Astrocyte (in vitro differentiated cells and primary cell): ENCODE measurements around the gene SLC27A2. TPM values are rescaled to one million over a fixed set of nuclear protein-coding genes. Genes with fewer than 3 reads are reported as not detected.

Source experiments
- DNase-seq: peaks from one replicate; pipeline ENCODE4 v3.0.0-alpha.2; 2010; ENCODE audit warnings: low read depth
- FAIRE-seq: peaks from 2 replicates; lab custom pipeline; 2011; peaks lifted over from hg19 to GRCh38; lab: Jason Lieb, UNC
- H2AFZ ChIP-seq: 2 replicates; pipeline ENCODE4 v1.6.0; 2012; ENCODE audit warnings: low read depth, low read length, inconsistent platforms
- H3K27ac ChIP-seq: 2 replicates; pipeline ENCODE4 v1.5.1; 2011; ENCODE audit warnings: low read depth, low read length, inconsistent platforms
- H3K27me3 ChIP-seq: 2 replicates; pipeline ENCODE4 v1.6.0; 2011; ENCODE audit warnings: low read length, inconsistent platforms; ENCODE audit not compliant: insufficient read depth
- H3K36me3 ChIP-seq: 2 replicates; pipeline ENCODE4 v1.5.1; 2011; ENCODE audit warnings: low read length, inconsistent platforms; ENCODE audit not compliant: insufficient read depth
- H3K4me1 ChIP-seq: 2 replicates; pipeline ENCODE4 v1.5.1; 2011; ENCODE audit warnings: low read length, inconsistent platforms; ENCODE audit not compliant: insufficient read depth
- H3K4me2 ChIP-seq: 2 replicates; pipeline ENCODE4 v1.6.0; 2012; ENCODE audit warnings: low read length, inconsistent platforms
- H3K4me3 ChIP-seq: 2 replicates; pipeline ENCODE4 v1.5.1; 2011; ENCODE audit warnings: low read depth, mild to moderate bottlenecking, low read length, inconsistent platforms; ENCODE audit not compliant: insufficient read depth
- H3K79me2 ChIP-seq: 2 replicates; pipeline ENCODE4 v1.6.0; 2012; ENCODE audit warnings: mild to moderate bottlenecking, low read length, inconsistent platforms; ENCODE audit not compliant: insufficient read depth
- H3K9ac ChIP-seq: 2 replicates; pipeline ENCODE4 v1.6.0; 2012; ENCODE audit warnings: mild to moderate bottlenecking, low read length, inconsistent platforms
- H3K9me3 ChIP-seq: 2 replicates; pipeline ENCODE4 v1.5.1; 2012; ENCODE audit warnings: low read depth, mild to moderate bottlenecking, low read length, inconsistent platforms; ENCODE audit not compliant: insufficient read depth
- H4K20me1 ChIP-seq: 2 replicates; pipeline ENCODE4 v1.6.0; 2012; ENCODE audit warnings: low read length, inconsistent platforms; ENCODE audit not compliant: insufficient read depth
- H3K27ac Mint-ChIP-seq: one replicate; pipeline ENCODE4 v1.8.0; 2021; ENCODE audit warnings: mild to moderate bottlenecking, mixed read lengths; ENCODE audit not compliant: unreplicated experiment
- H3K27me3 Mint-ChIP-seq: one replicate; pipeline ENCODE4 v1.8.0; 2021; ENCODE audit warnings: low read depth, mixed read lengths; ENCODE audit not compliant: unreplicated experiment
- H3K36me3 Mint-ChIP-seq: one replicate; pipeline ENCODE4 v1.8.0; 2021; ENCODE audit warnings: low read depth, mixed read lengths; ENCODE audit not compliant: unreplicated experiment
- H3K4me1 Mint-ChIP-seq: one replicate; pipeline ENCODE4 v1.8.0; 2021; ENCODE audit warnings: low read depth, mixed read lengths; ENCODE audit not compliant: unreplicated experiment
- H3K4me3 Mint-ChIP-seq: one replicate; pipeline ENCODE4 v1.8.0; 2021; ENCODE audit warnings: mild to moderate bottlenecking, moderate library complexity, mixed read lengths; ENCODE audit not compliant: unreplicated experiment
- H3K9me3 Mint-ChIP-seq: one replicate; pipeline ENCODE4 v1.8.0; 2021; ENCODE audit warnings: mild to moderate bottlenecking, mixed read lengths; ENCODE audit not compliant: unreplicated experiment
- EZH2 ChIP-seq: IDR thresholded peaks from 2 replicates; pipeline ENCODE4 v1.6.1; 2012; ENCODE audit warnings: mild to moderate bottlenecking, low read length, inconsistent platforms; ENCODE audit not compliant: insufficient read depth
- total RNA-seq: library from RNA; stranded (reverse); gene quantifications from 2 replicates; pipeline ENCODE4 v1.2.1, GENCODE V29; 2021
- TF ChIP-seq, protein P1 (sequence below): IDR thresholded peaks from 2 replicates; pipeline ENCODE4 v1.5.1; 2011; ENCODE audit warnings: low read depth, mild to moderate bottlenecking, inconsistent platforms, low read length, moderate library complexity; ENCODE audit not compliant: insufficient read depth

Gene SLC27A2
- total RNA-seq, 1 donor from 2014 or later: 0.82 TPM

DNA sequence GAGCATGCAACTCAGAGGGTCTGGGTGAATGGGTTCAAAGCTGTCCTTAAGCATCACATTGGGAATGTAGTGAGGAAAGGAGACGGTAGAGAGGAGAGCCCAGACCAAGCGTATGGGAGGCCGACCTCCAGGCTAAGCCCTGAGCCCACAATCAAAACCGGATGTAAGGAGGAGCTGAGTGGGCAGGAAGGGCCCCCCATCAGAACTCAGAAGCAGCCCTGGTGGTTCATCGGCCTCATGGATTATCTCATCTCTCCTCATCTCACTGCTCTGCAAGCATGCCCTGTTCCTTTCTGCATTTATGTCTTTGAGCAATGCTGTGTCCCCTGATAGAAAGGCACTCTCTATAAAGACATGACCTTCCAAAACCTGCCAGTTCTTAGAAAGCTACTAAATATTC lies 77.3 kb downstream of the SLC27A2 start:
- H3K9ac ChIP-seq: no peak overlapping the region
- no peak overlapping the region for H3K4me3 Mint-ChIP-seq
- H3K4me2 ChIP-seq: no peak overlapping the region
- no peak overlapping the region for H3K27ac Mint-ChIP-seq
- no peak for FAIRE-seq
- peaks cover 5% of the 10 kb centered on the region for H3K9me3 Mint-ChIP-seq
- H3K4me1 ChIP-seq: peaks cover 3% of the 10 kb centered on the region
- no peak overlapping the region for H3K4me3 ChIP-seq
- peaks cover 1% of the 10 kb centered on the region for H3K27me3 ChIP-seq
- no peak for TF ChIP-seq EZH2
- TF ChIP-seq, protein P1, sequence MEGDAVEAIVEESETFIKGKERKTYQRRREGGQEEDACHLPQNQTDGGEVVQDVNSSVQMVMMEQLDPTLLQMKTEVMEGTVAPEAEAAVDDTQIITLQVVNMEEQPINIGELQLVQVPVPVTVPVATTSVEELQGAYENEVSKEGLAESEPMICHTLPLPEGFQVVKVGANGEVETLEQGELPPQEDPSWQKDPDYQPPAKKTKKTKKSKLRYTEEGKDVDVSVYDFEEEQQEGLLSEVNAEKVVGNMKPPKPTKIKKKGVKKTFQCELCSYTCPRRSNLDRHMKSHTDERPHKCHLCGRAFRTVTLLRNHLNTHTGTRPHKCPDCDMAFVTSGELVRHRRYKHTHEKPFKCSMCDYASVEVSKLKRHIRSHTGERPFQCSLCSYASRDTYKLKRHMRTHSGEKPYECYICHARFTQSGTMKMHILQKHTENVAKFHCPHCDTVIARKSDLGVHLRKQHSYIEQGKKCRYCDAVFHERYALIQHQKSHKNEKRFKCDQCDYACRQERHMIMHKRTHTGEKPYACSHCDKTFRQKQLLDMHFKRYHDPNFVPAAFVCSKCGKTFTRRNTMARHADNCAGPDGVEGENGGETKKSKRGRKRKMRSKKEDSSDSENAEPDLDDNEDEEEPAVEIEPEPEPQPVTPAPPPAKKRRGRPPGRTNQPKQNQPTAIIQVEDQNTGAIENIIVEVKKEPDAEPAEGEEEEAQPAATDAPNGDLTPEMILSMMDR: no peak
- no peaks in the 10 kb centered on the region for H3K4me1 Mint-ChIP-seq
- H3K27me3 Mint-ChIP-seq: peaks cover 17% of the 10 kb centered on the region
- DNase-seq: no peak
- no peak overlapping the region for H2AFZ ChIP-seq
- no peaks in the 10 kb centered on the region for H3K9me3 ChIP-seq
- no peaks in the 10 kb centered on the region for H4K20me1 ChIP-seq
- H3K36me3 Mint-ChIP-seq: no peaks in the 10 kb centered on the region
- no peaks in the 10 kb centered on the region for H3K36me3 ChIP-seq
- H3K27ac ChIP-seq: no peak overlapping the region
- H3K79me2 ChIP-seq: no peaks in the 10 kb centered on the region

DNA sequence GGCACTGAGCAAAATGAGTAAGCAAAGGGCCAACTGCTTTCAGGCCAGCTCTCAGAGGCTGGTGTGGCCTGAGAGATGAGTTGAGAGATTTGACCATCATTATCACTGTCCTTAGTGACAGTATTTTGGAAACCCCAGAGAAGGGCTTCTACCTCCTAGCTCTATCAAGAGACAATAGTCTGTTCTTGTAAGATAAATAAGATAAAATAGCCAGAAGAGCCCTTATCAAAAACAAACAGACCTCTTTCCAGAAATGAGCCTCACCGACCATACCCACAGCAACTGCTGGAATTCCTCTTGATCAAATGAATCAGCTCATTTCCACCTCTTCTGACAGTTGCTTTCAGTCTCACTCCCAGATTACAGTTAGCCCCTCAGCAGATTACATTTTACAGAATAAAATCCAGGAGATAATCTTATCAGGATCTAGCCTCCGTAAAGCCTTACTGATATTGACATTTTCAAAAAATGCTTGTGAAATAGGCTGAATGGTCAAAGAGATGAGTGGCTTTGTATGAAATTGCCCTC lies 79.0 kb downstream of the SLC27A2 start:
- H4K20me1 ChIP-seq: no peaks in the 10 kb centered on the region
- H3K36me3 Mint-ChIP-seq: no peaks in the 10 kb centered on the region
- no peak for FAIRE-seq
- H3K9me3 Mint-ChIP-seq: peaks cover 5% of the 10 kb centered on the region
- no peak overlapping the region for H2AFZ ChIP-seq
- no peak overlapping the region for H3K27ac ChIP-seq
- H3K9me3 ChIP-seq: no peaks in the 10 kb centered on the region
- peaks cover 29% of the 10 kb centered on the region for H3K27me3 Mint-ChIP-seq
- H3K79me2 ChIP-seq: no peaks in the 10 kb centered on the region
- DNase-seq: peak; percentile 15
- no peak overlapping the region for H3K27ac Mint-ChIP-seq
- no peak overlapping the region for H3K4me3 ChIP-seq
- no peak overlapping the region for H3K9ac ChIP-seq
- H3K36me3 ChIP-seq: no peaks in the 10 kb centered on the region
- H3K4me2 ChIP-seq: no peak overlapping the region
- peaks cover 8% of the 10 kb centered on the region for H3K27me3 ChIP-seq
- H3K4me3 Mint-ChIP-seq: no peak overlapping the region
- H3K4me1 Mint-ChIP-seq: no peaks in the 10 kb centered on the region
- no peak for TF ChIP-seq EZH2
- TF ChIP-seq, protein P1: no peak
- peaks cover 3% of the 10 kb centered on the region for H3K4me1 ChIP-seq

DNA sequence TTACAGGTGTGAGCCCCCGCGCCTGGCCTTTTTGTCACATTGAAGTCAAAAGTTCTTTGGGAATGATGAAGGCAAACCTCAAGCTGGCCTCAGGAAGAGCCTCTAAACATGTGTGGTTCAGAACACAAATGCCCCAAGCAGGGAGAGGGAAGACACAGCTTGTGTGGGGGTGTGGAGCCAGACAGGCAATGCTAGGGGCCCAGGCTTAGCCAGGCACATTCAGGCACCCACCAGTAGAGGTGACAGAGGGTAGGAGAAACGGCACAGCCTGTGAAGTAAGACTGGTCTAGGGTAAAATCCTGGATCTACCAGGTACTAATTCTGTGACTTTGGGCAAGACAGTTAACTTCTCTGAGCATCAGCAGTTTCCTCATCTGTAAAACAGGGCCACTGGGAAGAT lies 80.0 kb downstream of the SLC27A2 start:
- Histone ChIP-seq H3K27me3 (peaks cover 8% of the 10 kb centered on the region), H2AFZ (no peak overlapping the region), H3K4me3 (no peak overlapping the region), H3K9ac (no peak overlapping the region), H3K4me2 (no peak overlapping the region), H3K27ac (no peak overlapping the region), H3K79me2 (no peaks in the 10 kb centered on the region), H3K4me1 (peaks cover 3% of the 10 kb centered on the region), H3K36me3 (no peaks in the 10 kb centered on the region), H4K20me1 (no peaks in the 10 kb centered on the region), H3K9me3 (no peaks in the 10 kb centered on the region)
- Mint-ChIP-seq H3K27me3 (peaks cover 31% of the 10 kb centered on the region), H3K27ac (no peak overlapping the region), H3K36me3 (no peaks in the 10 kb centered on the region), H3K4me3 (no peak overlapping the region), H3K4me1 (no peaks in the 10 kb centered on the region), H3K9me3 (peaks cover 3% of the 10 kb centered on the region)
- TF ChIP-seq EZH2: no peak
- TF ChIP-seq, protein P1: no peak
- no peak for DNase-seq
- no peak for FAIRE-seq
